Mesothelial cell of epicardium (in vitro differentiated cells): ENCODE measurements around the gene CTDSP2. TPM values are rescaled to one million over a fixed set of nuclear protein-coding genes. Genes with fewer than 3 reads are reported as not detected.
A peak's percentile ranks its signal among the peaks of the same experiment; 100 is the strongest.
"Not testable (repeated sequence)": the region's sequence is repeated elsewhere in the genome, so short reads cannot be mapped to it uniquely, and the experiment has no call there.

Experiments
- DNase-seq, 2 experiments: peaks; one replicate each; pipeline ENCODE4 v3.0.0; 2021; ENCODE audit warnings: low spot score in 2 of 2; ENCODE audit not compliant: unreplicated experiment in 2 of 2
- H3K27ac Mint-ChIP-seq: 2 replicates; pipeline ENCODE4 v1.8.0; 2021; ENCODE audit warnings: mixed read lengths
- H3K27me3 Mint-ChIP-seq: 2 replicates; pipeline ENCODE4 v1.8.0; 2021; ENCODE audit warnings: low read depth, mixed read lengths
- H3K36me3 Mint-ChIP-seq: 2 replicates; pipeline ENCODE4 v1.8.0; 2021; ENCODE audit warnings: mixed read lengths
- H3K4me1 Mint-ChIP-seq: 2 replicates; pipeline ENCODE4 v1.8.0; 2021; ENCODE audit warnings: mixed read lengths
- H3K4me3 Mint-ChIP-seq: 2 replicates; pipeline ENCODE4 v1.8.0; 2021; ENCODE audit warnings: mild to moderate bottlenecking, moderate library complexity, mixed read lengths
- H3K9me3 Mint-ChIP-seq: 2 replicates; pipeline ENCODE4 v1.8.0; 2021; ENCODE audit warnings: mixed read lengths
- total RNA-seq: library from RNA; stranded (reverse); gene quantifications from 3 replicates; pipeline ENCODE4 v1.2.1, GENCODE V29; 2021
- TF ChIP-seq, protein P1 (sequence below): fragments of 200-600 bp; sonication (generic); IDR thresholded peaks from one replicate; pipeline ENCODE4 v1.5.0; 2021; ENCODE audit warnings: antibody characterized with exemption; ENCODE audit not compliant: unreplicated experiment

CTDSP2 gene
- total RNA-seq, 1 donor from 2014 or later = 210 TPM

DNA sequence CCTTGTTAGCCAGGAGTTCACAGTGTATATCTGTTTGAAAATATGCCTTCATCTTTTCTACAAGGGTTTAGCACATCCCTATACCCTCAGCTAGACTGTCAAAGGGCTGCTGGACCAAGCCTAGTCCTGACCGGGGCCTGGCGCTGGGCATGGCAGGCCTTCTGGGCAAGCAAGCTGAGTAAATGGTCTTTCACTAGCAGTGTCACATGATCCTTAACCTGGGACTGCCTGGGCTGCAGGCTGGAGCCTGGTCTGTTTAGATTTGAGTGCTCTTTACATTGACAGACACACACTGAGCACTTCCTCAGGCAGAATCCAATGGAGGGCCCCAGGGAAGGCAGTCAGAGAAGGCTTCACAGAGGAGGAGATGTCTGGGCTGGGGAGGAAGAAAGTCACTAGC lies 21.1 kb downstream of the CTDSP2 start:
- no peak for DNase-seq

GRCh38 chr12:57823908-57824640 lies 22.5 kb downstream of the CTDSP2 start:
- no peaks in the 10 kb centered on the region for H3K9me3 Mint-ChIP-seq
- TF ChIP-seq, protein P1, sequence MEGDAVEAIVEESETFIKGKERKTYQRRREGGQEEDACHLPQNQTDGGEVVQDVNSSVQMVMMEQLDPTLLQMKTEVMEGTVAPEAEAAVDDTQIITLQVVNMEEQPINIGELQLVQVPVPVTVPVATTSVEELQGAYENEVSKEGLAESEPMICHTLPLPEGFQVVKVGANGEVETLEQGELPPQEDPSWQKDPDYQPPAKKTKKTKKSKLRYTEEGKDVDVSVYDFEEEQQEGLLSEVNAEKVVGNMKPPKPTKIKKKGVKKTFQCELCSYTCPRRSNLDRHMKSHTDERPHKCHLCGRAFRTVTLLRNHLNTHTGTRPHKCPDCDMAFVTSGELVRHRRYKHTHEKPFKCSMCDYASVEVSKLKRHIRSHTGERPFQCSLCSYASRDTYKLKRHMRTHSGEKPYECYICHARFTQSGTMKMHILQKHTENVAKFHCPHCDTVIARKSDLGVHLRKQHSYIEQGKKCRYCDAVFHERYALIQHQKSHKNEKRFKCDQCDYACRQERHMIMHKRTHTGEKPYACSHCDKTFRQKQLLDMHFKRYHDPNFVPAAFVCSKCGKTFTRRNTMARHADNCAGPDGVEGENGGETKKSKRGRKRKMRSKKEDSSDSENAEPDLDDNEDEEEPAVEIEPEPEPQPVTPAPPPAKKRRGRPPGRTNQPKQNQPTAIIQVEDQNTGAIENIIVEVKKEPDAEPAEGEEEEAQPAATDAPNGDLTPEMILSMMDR = no peak

More for the DNA sequence above, 21.1 kb downstream of the CTDSP2 start:
- peaks cover 41% of the 10 kb centered on the region for H3K36me3 Mint-ChIP-seq
- no peaks in the 10 kb centered on the region for H3K9me3 Mint-ChIP-seq
- H3K4me3 Mint-ChIP-seq = no peak overlapping the region
- no peaks in the 10 kb centered on the region for H3K27me3 Mint-ChIP-seq
- H3K27ac Mint-ChIP-seq = no peak overlapping the region
- peaks cover 7% of the 10 kb centered on the region for H3K4me1 Mint-ChIP-seq
- TF ChIP-seq, protein P1 = no peak

GRCh38 chr12:57823131-57823907 lies 23.2 kb downstream of the CTDSP2 start:
- no peak overlapping the region for H3K27ac Mint-ChIP-seq
- peaks cover 47% of the 10 kb centered on the region for H3K36me3 Mint-ChIP-seq
- H3K4me3 Mint-ChIP-seq = no peak overlapping the region
- DNase-seq = no peak
- TF ChIP-seq, protein P1 = no peak
- no peaks in the 10 kb centered on the region for H3K9me3 Mint-ChIP-seq
- no peaks in the 10 kb centered on the region for H3K4me1 Mint-ChIP-seq
- no peaks in the 10 kb centered on the region for H3K27me3 Mint-ChIP-seq

More at GRCh38 chr12:57823908-57824640, 22.5 kb downstream of the CTDSP2 start:
- Mint-ChIP-seq H3K36me3 (peaks cover 42% of the 10 kb centered on the region), H3K4me3 (no peak overlapping the region), H3K27me3 (no peaks in the 10 kb centered on the region), H3K27ac (no peak overlapping the region), H3K4me1 (no peaks in the 10 kb centered on the region)
- no peak for DNase-seq

- peaks cover 48% of the 10 kb centered on the region for H3K36me3 Mint-ChIP-seq
- H3K4me3 Mint-ChIP-seq = no peak overlapping the region
- no peaks in the 10 kb centered on the region for H3K9me3 Mint-ChIP-seq
- H3K27me3 Mint-ChIP-seq = no peaks in the 10 kb centered on the region
- TF ChIP-seq, protein P1 = no peak
- no peaks in the 10 kb centered on the region for H3K4me1 Mint-ChIP-seq
- DNase-seq = no peak
- H3K27ac Mint-ChIP-seq = no peak overlapping the region
Measured at GRCh38 chr12:57822392-57823130, 24.0 kb downstream of the CTDSP2 start.

DNA sequence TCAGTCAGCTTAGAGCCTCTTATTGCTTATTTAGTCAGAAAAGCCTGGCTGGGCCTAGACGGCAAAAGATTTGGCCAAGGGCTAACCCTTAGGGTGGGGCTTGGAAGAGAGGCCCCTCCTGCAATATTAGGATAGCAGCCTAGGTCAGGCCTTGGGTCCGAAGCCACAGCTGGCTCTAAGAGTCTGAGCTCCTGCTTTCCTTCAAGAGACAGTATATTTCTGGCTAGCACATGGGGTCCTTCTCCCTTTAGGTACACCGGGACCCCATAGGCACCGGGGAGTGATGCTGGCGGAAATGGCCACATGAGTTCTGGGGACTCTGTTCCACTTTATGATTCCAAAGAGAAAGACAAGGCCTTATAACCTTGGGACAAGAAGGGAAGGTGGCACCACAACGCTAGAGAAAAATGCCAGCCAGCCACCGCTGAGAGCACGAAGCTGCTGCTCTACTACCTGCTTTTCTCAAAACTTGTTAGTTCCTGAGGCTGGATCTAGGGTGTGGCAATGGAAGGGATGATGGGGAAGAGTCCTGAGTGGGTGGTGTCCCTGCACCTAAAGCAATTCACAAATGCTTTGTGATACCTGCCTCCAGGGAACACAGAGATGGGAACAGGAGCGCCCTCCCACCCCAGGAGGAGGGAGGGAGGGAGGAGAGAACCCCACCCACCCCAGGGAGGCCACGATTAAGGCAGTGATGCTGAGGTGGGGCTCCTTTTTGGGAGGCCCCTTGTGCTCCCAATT lies 24.9 kb downstream of the CTDSP2 start:
- Mint-ChIP-seq H3K4me3 (no peak overlapping the region), H3K9me3 (no peaks in the 10 kb centered on the region), H3K27me3 (no peaks in the 10 kb centered on the region), H3K4me1 (no peaks in the 10 kb centered on the region), H3K27ac (no peak overlapping the region), H3K36me3 (peaks cover 43% of the 10 kb centered on the region)
- DNase-seq = no peak
- TF ChIP-seq, protein P1 = no peak

DNA sequence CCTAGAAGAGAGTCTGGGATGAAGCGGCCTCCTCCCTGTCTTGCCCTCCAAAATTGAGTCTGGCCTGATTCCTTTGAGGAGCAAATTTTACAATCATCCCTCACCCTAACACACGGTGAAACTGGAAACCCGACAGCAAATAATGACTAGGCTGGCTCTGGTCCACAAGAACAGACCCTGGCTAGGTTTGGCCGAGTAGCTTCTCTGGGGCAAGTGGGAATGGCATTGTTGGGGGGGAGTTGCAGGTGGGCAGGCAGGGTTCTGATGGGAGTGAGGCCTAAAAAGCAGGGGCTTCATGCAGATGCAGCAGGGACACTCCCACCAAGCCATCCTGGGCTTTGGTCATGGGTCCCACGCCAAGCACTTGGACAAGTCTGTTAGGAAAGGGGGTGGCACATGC lies 25.5 kb downstream of the CTDSP2 start:
- peaks cover 43% of the 10 kb centered on the region for H3K36me3 Mint-ChIP-seq
- H3K4me1 Mint-ChIP-seq, H3K4me3 Mint-ChIP-seq, H3K9me3 Mint-ChIP-seq, DNase-seq, H3K27me3 Mint-ChIP-seq: not testable (repeated sequence)
- H3K27ac Mint-ChIP-seq = peak overlapping the region; percentile 43

- H3K4me1 Mint-ChIP-seq, DNase-seq, H3K4me3 Mint-ChIP-seq, H3K9me3 Mint-ChIP-seq, H3K27ac Mint-ChIP-seq, H3K27me3 Mint-ChIP-seq: not testable (repeated sequence)
- H3K36me3 Mint-ChIP-seq = peaks cover 37% of the 10 kb centered on the region
Measured at GRCh38 chr12:57820119-57820518, 26.4 kb downstream of the CTDSP2 start.

DNA sequence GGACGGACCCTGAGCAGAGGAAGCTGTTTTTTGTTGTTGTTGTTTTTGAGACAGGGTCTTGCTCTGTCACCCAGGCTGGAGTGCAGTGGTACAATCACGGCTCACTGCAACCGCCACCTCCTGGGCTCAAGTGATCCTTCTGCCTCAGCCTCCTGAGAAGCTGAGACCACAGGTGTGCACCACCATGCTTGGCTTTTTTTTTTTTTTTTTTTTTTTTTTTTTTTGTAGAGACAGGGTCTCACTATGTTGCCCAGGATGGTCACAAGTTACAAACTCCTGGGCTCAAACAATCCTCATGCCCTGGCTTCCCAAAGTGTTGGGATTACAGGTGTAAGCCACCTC lies 28.6 kb downstream of the CTDSP2 start:
- H3K27ac Mint-ChIP-seq, H3K9me3 Mint-ChIP-seq, DNase-seq, H3K4me1 Mint-ChIP-seq, H3K4me3 Mint-ChIP-seq, H3K27me3 Mint-ChIP-seq: not testable (repeated sequence)
- H3K36me3 Mint-ChIP-seq = peaks cover 21% of the 10 kb centered on the region
